SU-DHL-6 (cell line): ENCODE measurements around the gene SLC38A8.

Experiments used
- H2AFZ ChIP-seq: fragments of 200-600 bp; sonication (generic); 2 replicates; pipeline ENCODE4 v1.6.1; 2014; ENCODE audit warnings: low read depth, mild to moderate bottlenecking, moderate library complexity, mixed read lengths, antibody characterized with exemption, low read length; ENCODE audit not compliant: severe bottlenecking
- H3F3A ChIP-seq: fragments of 200-600 bp; shearing (Covaris generic); 2 replicates; pipeline ENCODE4 v1.6.0; 2016; ENCODE audit warnings: antibody characterized with exemption, mild to moderate bottlenecking; ENCODE audit not compliant: insufficient read depth
- H3K27ac ChIP-seq: fragments of 200-600 bp; sonication (generic); 2 replicates; pipeline ENCODE4 v1.5.1; 2016; ENCODE audit warnings: low read depth, mild to moderate bottlenecking, low read length, moderate library complexity, mixed read lengths
- H3K27me3 ChIP-seq: fragments of 200-600 bp; sonication (generic), shearing (Covaris generic); 2 replicates; pipeline ENCODE4 v1.6.0; 2014; ENCODE audit warnings: mild to moderate bottlenecking, low read length
- H3K36me3 ChIP-seq: fragments of 200-600 bp; sonication (generic); 2 replicates; pipeline ENCODE4 v1.6.1; 2014; ENCODE audit warnings: mild to moderate bottlenecking, low read length, mixed read lengths
- H3K4me2 ChIP-seq: fragments of 300-600, 200-600 bp; shearing (Covaris generic), sonication (generic); 2 replicates; pipeline ENCODE4 v1.6.0; 2014; ENCODE audit warnings: low read length, low read depth, mild to moderate bottlenecking; ENCODE audit not compliant: poor library complexity, severe bottlenecking
- H3K4me3 ChIP-seq: fragments of 200-600 bp; sonication (generic); 2 replicates; pipeline ENCODE4 v1.5.1; 2014; ENCODE audit warnings: antibody characterized with exemption, low read length, mild to moderate bottlenecking, mixed read lengths; ENCODE audit not compliant: insufficient read depth, poor library complexity, severe bottlenecking
- H3K79me2 ChIP-seq: fragments of 200-600 bp; sonication (generic); 2 replicates; pipeline ENCODE4 v1.6.1; 2014; ENCODE audit warnings: mild to moderate bottlenecking, low read length, moderate library complexity; ENCODE audit not compliant: insufficient read depth
- H3K9ac ChIP-seq: fragments of 200-600 bp; sonication (generic); 2 replicates; pipeline ENCODE4 v1.7.0; 2014; ENCODE audit warnings: mild to moderate bottlenecking, low read length
- H3K9me2 ChIP-seq: fragments of 200-600 bp; sonication (generic); replicated peaks from 2 replicates; pipeline ENCODE4 v1.6.1; 2014; ENCODE audit warnings: low read length; ENCODE audit not compliant: insufficient read depth
- H3K9me3 ChIP-seq: fragments of 200-600 bp; sonication (generic); 2 replicates; pipeline ENCODE4 v1.6.1; 2014; ENCODE audit warnings: low read length, mixed read lengths; ENCODE audit not compliant: insufficient read depth
- H4K20me1 ChIP-seq: fragments of 200-600 bp; sonication (generic); 2 replicates; pipeline ENCODE4 v1.6.1; 2014; ENCODE audit warnings: low read depth, mild to moderate bottlenecking, antibody characterized with exemption, low read length, moderate library complexity, mixed read lengths
- EZH2phosphoT487 ChIP-seq: fragments of 200-600 bp; sonication (generic), shearing (Covaris generic); conservative IDR thresholded peaks from 2 replicates; pipeline ENCODE4 v1.6.1; 2018; ENCODE audit warnings: mild to moderate bottlenecking, antibody characterized with exemption, low read length, moderate library complexity, mixed read lengths
- TF ChIP-seq, protein P1 (sequence below): fragments of 200-600 bp; sonication (generic); IDR thresholded peaks from one replicate; pipeline ENCODE4 v1.5.1; 2017; ENCODE audit warnings: antibody characterized with exemption, mild to moderate bottlenecking, low read length, moderate library complexity; ENCODE audit not compliant: insufficient read depth, poor library complexity, severe bottlenecking

SLC38A8 gene

DNA sequence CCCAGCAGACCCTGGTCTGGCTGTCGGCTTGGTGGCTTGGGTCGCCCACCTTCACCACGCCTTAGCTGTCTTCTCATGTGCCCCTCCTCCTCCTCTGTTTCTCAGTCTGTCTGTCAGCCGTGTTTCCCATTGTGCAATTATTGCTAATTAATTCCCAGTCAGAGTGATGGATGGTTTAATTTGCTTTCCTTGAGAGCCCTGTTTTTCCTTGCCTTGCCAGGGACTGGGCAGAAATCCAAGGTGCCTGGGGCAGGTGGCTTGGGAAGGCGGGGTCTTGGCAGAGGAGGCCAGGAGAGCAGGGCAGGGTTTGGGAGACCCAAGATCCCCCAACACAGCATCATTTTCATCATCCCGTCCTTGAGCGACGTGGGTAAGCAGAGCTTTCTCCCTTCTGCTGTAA is 53.3 kb downstream of the SLC38A8 start:
- Histone ChIP-seq H3K27me3 (no peaks in the 10 kb centered on the region), H3K4me3 (no peak overlapping the region), H3K36me3 (no peaks in the 10 kb centered on the region), H4K20me1 (no peaks in the 10 kb centered on the region), H3K27ac (no peak overlapping the region), H3K9ac (no peak overlapping the region), H3K9me2 (no peaks in the 10 kb centered on the region), H3K9me3 (no peaks in the 10 kb centered on the region), H3F3A (no peaks in the 10 kb centered on the region), H3K4me2 (no peak overlapping the region), H2AFZ (no peak overlapping the region), H3K79me2 (no peaks in the 10 kb centered on the region)
- TF ChIP-seq, protein P1, sequence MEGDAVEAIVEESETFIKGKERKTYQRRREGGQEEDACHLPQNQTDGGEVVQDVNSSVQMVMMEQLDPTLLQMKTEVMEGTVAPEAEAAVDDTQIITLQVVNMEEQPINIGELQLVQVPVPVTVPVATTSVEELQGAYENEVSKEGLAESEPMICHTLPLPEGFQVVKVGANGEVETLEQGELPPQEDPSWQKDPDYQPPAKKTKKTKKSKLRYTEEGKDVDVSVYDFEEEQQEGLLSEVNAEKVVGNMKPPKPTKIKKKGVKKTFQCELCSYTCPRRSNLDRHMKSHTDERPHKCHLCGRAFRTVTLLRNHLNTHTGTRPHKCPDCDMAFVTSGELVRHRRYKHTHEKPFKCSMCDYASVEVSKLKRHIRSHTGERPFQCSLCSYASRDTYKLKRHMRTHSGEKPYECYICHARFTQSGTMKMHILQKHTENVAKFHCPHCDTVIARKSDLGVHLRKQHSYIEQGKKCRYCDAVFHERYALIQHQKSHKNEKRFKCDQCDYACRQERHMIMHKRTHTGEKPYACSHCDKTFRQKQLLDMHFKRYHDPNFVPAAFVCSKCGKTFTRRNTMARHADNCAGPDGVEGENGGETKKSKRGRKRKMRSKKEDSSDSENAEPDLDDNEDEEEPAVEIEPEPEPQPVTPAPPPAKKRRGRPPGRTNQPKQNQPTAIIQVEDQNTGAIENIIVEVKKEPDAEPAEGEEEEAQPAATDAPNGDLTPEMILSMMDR = no peak
- no peak for TF ChIP-seq EZH2phosphoT487

DNA sequence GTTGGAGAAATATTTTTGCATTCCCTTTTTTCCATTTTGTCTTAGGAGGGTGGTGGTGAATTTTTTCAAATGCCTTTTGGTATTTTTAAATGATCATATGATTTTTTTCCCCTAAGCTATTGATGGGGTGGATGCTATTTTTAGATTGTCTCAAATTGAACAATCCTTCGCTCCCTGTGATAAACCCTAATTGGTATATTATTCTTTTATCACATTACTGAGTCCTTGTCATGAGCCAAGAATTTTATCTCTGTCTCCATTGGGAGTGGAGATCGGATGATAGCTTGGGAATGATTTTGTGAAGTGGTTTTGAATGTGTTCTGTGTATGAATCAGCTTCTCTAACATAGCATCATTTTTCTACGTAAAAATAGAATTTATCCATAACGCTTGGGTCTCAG is 59.1 kb downstream of the SLC38A8 start:
- Histone ChIP-seq H3K9me2 (no peaks in the 10 kb centered on the region), H3K4me3 (no peak overlapping the region), H3K9me3 (0 out of 2 replicates have a peak, but pooled peaks cover 3% of the 10 kb centered on the region), H3K27ac (no peak overlapping the region), H3K4me2 (no peak overlapping the region), H3K36me3 (no peaks in the 10 kb centered on the region), H3K9ac (no peak overlapping the region), H4K20me1 (no peaks in the 10 kb centered on the region), H3K27me3 (no peaks in the 10 kb centered on the region), H3F3A (no peaks in the 10 kb centered on the region), H2AFZ (no peak overlapping the region), H3K79me2 (no peaks in the 10 kb centered on the region)
- no peak for TF ChIP-seq EZH2phosphoT487
- TF ChIP-seq, protein P1 = no peak

GRCh38 chr16:83981799-83982198 is 60.8 kb downstream of the SLC38A8 start:
- Histone ChIP-seq H3K9me2 (no peaks in the 10 kb centered on the region), H3K27ac (no peak overlapping the region), H2AFZ (no peak overlapping the region), H3K9me3 (0 out of 2 replicates have a peak, but pooled peaks cover 8% of the 10 kb centered on the region), H3K27me3 (no peaks in the 10 kb centered on the region), H3K79me2 (no peaks in the 10 kb centered on the region), H3K4me2 (no peak overlapping the region), H3K9ac (no peak overlapping the region), H3F3A (no peaks in the 10 kb centered on the region), H3K4me3 (no peak overlapping the region), H4K20me1 (no peaks in the 10 kb centered on the region), H3K36me3 (no peaks in the 10 kb centered on the region)
- TF ChIP-seq, protein P1 = no peak
- TF ChIP-seq EZH2phosphoT487 = no peak

DNA sequence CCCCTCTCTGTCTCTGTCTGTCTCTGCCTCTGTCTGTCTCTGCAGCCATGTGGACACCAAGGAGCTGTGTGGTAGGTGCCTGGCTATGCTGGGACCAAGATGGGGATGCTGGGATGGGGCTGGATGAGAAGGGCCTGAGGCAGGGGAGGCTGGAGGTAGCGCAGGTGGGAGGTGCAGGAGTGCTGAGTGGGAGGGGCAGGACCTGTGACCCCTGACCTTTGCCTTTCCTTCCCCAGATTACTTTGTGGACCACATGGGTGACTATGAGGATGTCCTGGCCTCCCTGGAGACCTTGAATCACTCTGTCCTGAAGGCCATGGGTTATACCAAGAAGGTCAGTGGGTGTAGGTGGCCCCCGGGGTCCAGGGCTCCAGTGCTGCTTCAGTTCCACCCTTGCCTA is 61.8 kb downstream of the SLC38A8 start:
- Histone ChIP-seq H4K20me1 (no peaks in the 10 kb centered on the region), H2AFZ (no peak overlapping the region), H3F3A (no peaks in the 10 kb centered on the region), H3K79me2 (no peaks in the 10 kb centered on the region), H3K27ac (no peak overlapping the region), H3K36me3 (no peaks in the 10 kb centered on the region), H3K9me2 (no peaks in the 10 kb centered on the region), H3K4me3 (no peak overlapping the region), H3K27me3 (no peaks in the 10 kb centered on the region), H3K9me3 (0 out of 2 replicates have a peak, but pooled peaks cover 8% of the 10 kb centered on the region), H3K9ac (no peak overlapping the region), H3K4me2 (no peak overlapping the region)
- TF ChIP-seq, protein P1 = no peak
- TF ChIP-seq EZH2phosphoT487 = no peak
